Neuronal stem cell (in vitro differentiated cells): ENCODE data around the gene POLR2H.

Experiments
- DNase-seq: peaks from one replicate; pipeline ENCODE4 v3.0.0-alpha.2; 2013; ENCODE audit warnings: low spot score
- H2AFZ ChIP-seq: one replicate; pipeline ENCODE4 v1.6.1; 2013; ENCODE audit warnings: mild to moderate bottlenecking, low read length, inconsistent platforms
- H2AK5ac ChIP-seq: 2 replicates; pipeline ENCODE4 v1.6.1; 2013; ENCODE audit warnings: low read depth, mild to moderate bottlenecking, inconsistent platforms, low read length, moderate library complexity, mixed read lengths
- H2BK120ac ChIP-seq: 2 replicates; pipeline ENCODE4 v1.6.1; 2013; ENCODE audit warnings: low read depth, mild to moderate bottlenecking, inconsistent platforms, low read length, moderate library complexity, mixed read lengths
- H2BK12ac ChIP-seq: one replicate; pipeline ENCODE4 v1.6.1; 2013; ENCODE audit warnings: low read length, inconsistent platforms
- H2BK15ac ChIP-seq: 2 replicates; pipeline ENCODE4 v1.6.1; 2013; ENCODE audit warnings: mild to moderate bottlenecking, low read length, inconsistent platforms, mixed read lengths
- H2BK5ac ChIP-seq: one replicate; pipeline ENCODE4 v1.6.1; 2013; ENCODE audit warnings: inconsistent platforms, mild to moderate bottlenecking, low read length, moderate library complexity
- H3K14ac ChIP-seq: one replicate; pipeline ENCODE4 v1.6.1; 2013; ENCODE audit warnings: low read length, inconsistent platforms
- H3K18ac ChIP-seq: 2 replicates; pipeline ENCODE4 v1.6.1; 2013; ENCODE audit warnings: low read length, inconsistent platforms
- H3K23ac ChIP-seq: 2 replicates; pipeline ENCODE4 v1.6.1; 2013; ENCODE audit warnings: low read depth, mild to moderate bottlenecking, mixed read lengths, low read length, inconsistent platforms; ENCODE audit not compliant: poor library complexity
- H3K27ac ChIP-seq: replicated peaks from 3 replicates; pipeline ENCODE4 v1.5.1; 2013; ENCODE audit warnings: low read length, inconsistent platforms
- H3K27me3 ChIP-seq, 3 experiments: 2 replicates each; pipeline ENCODE4 v1.6.1; 2013; ENCODE audit warnings: low read length in 3 of 3, mild to moderate bottlenecking in 2 of 3, inconsistent platforms in 1 of 3, low read depth in 1 of 3, mixed read lengths in 1 of 3, moderate library complexity in 1 of 3; ENCODE audit not compliant: control insufficient read depth in 3 of 3, insufficient read depth in 3 of 3
- H3K36me3 ChIP-seq, 2 donors: replicated peaks in 1 of 2; 2 replicates each; pipeline ENCODE4 v1.6.1; 2013; ENCODE audit warnings: low read length in 2 of 2; ENCODE audit not compliant: control insufficient read depth in 2 of 2, insufficient read depth in 2 of 2
- H3K4ac ChIP-seq: 2 replicates; pipeline ENCODE4 v1.6.1; 2013; ENCODE audit warnings: inconsistent platforms, mild to moderate bottlenecking, low read length, moderate library complexity
- H3K4me1 ChIP-seq, 2 donors: 1 replicate in 1 of 2; 2 replicates in 1 of 2; pipeline ENCODE4 v1.6.1; 2013; ENCODE audit warnings: low read length in 2 of 2, low read depth in 1 of 2; ENCODE audit not compliant: control insufficient read depth in 2 of 2, insufficient read depth in 1 of 2
- H3K4me2 ChIP-seq: one replicate; pipeline ENCODE4 v1.6.1; 2013; ENCODE audit warnings: mild to moderate bottlenecking, low read length, inconsistent platforms; ENCODE audit not compliant: insufficient read depth, poor library complexity, severe bottlenecking
- H3K4me3 ChIP-seq, 2 donors: 2 replicates each; pipeline ENCODE4 v1.5.1; 2013; ENCODE audit warnings: low read length in 2 of 2, mild to moderate bottlenecking in 2 of 2, inconsistent platforms in 1 of 2, moderate library complexity in 1 of 2
- H3K79me1 ChIP-seq: one replicate; pipeline ENCODE4 v1.6.1; 2013; ENCODE audit warnings: low read depth, mild to moderate bottlenecking, inconsistent platforms, low read length, moderate library complexity
- H3K9ac ChIP-seq: one replicate; pipeline ENCODE4 v1.6.1; 2013; ENCODE audit warnings: mild to moderate bottlenecking, low read depth, low read length, inconsistent platforms; ENCODE audit not compliant: poor library complexity
- H3K9me3 ChIP-seq, 2 donors: replicated peaks in 1 of 2; 2 replicates each; pipeline versions ENCODE3 to v1.6.1; 2013; ENCODE audit warnings: low read length in 2 of 2, mild to moderate bottlenecking in 2 of 2, inconsistent platforms in 1 of 2, low read depth in 1 of 2, mixed read lengths in 1 of 2, moderate library complexity in 1 of 2; ENCODE audit not compliant: control insufficient read depth in 2 of 2, insufficient read depth in 1 of 2
- H4K8ac ChIP-seq: one replicate; pipeline ENCODE4 v1.6.1; 2013; ENCODE audit warnings: low read depth, mild to moderate bottlenecking, inconsistent platforms, low read length, moderate library complexity
- H4K91ac ChIP-seq: one replicate; pipeline ENCODE4 v1.6.1; 2013; ENCODE audit warnings: low read length, low read depth, mild to moderate bottlenecking, inconsistent platforms; ENCODE audit not compliant: poor library complexity
- WGBS, 2 donors: extraction: QIAGEN DNeasy Blood & Tissue Kit; methylation state at CpG; one replicate each; pipeline ENCODE4 v1.1.7; 2013; ENCODE audit warnings: missing lambda C conversion rate in 2 of 2, mixed read lengths in 1 of 2; ENCODE audit not compliant: insufficient read length in 2 of 2, insufficient replicate concordance in 1 of 2; ENCODE audit errors: extremely low coverage in 2 of 2; 5-methylcytosine and 5-hydroxymethylcytosine counted together

The POLR2H gene

GRCh38 chr3:184399410-184399809 is 37.9 kb downstream of the POLR2H start:
- DNase-seq: no peak
- Histone ChIP-seq H2BK5ac (no peak overlapping the region), H3K9ac (no peak overlapping the region), H3K14ac (no peak overlapping the region), H2BK15ac (no peak overlapping the region), H2BK12ac (no peak overlapping the region), H4K91ac (no peak overlapping the region), H2BK120ac (no peak overlapping the region), H3K36me3 (no peaks in the 10 kb centered on the region), H3K4me3 (no peak overlapping the region), H3K4me2 (no peak overlapping the region), H4K8ac (no peak overlapping the region), H3K27ac (no peak overlapping the region), H3K4ac (no peak overlapping the region), H2AFZ (no peak overlapping the region), H3K4me1 (no peaks in the 10 kb centered on the region), H3K18ac (no peak overlapping the region), H2AK5ac (no peak overlapping the region), H3K79me1 (no peaks in the 10 kb centered on the region), H3K23ac (no peak overlapping the region), H3K9me3 (no peaks in the 10 kb centered on the region), H3K27me3 (peaks cover 0 to 31% (median 0%) of the 10 kb centered on the region in 3 experiments)
- WGBS, 2 donors: no CpG with 5 or more reads among the region's 9 CpGs

GRCh38 chr3:184405075-184406030 is 43.8 kb downstream of the POLR2H start:
- H3K4me2 ChIP-seq: no peak overlapping the region
- whole genome bisulfite sequencing, 2 donors: no CpG with 5 or more reads among the region's 20 CpGs
- DNase-seq: no peak
- no peak overlapping the region for H3K23ac ChIP-seq
- peaks cover 0 to 37% (median 0%) of the 10 kb centered on the region in 3 experiments for H3K27me3 ChIP-seq
- H2BK15ac ChIP-seq: no peak overlapping the region
- no peaks in the 10 kb centered on the region for H3K79me1 ChIP-seq
- H3K18ac ChIP-seq: no peak overlapping the region
- H4K91ac ChIP-seq: no peak overlapping the region
- H3K4ac ChIP-seq: no peak overlapping the region
- no peak overlapping the region for H3K14ac ChIP-seq
- H3K36me3 ChIP-seq: no peaks in the 10 kb centered on the region
- H3K27ac ChIP-seq: no peak overlapping the region
- no peak overlapping the region for H3K9ac ChIP-seq
- H2AK5ac ChIP-seq: peak overlapping the region; percentile 9
- no peak overlapping the region for H2BK12ac ChIP-seq
- H2AFZ ChIP-seq: no peak overlapping the region
- H2BK5ac ChIP-seq: no peak overlapping the region
- no peak overlapping the region for H4K8ac ChIP-seq
- no peaks in the 10 kb centered on the region for H3K9me3 ChIP-seq
- H3K4me3 ChIP-seq: no peak overlapping the region
- no peaks in the 10 kb centered on the region for H3K4me1 ChIP-seq
- no peak overlapping the region for H2BK120ac ChIP-seq

DNA sequence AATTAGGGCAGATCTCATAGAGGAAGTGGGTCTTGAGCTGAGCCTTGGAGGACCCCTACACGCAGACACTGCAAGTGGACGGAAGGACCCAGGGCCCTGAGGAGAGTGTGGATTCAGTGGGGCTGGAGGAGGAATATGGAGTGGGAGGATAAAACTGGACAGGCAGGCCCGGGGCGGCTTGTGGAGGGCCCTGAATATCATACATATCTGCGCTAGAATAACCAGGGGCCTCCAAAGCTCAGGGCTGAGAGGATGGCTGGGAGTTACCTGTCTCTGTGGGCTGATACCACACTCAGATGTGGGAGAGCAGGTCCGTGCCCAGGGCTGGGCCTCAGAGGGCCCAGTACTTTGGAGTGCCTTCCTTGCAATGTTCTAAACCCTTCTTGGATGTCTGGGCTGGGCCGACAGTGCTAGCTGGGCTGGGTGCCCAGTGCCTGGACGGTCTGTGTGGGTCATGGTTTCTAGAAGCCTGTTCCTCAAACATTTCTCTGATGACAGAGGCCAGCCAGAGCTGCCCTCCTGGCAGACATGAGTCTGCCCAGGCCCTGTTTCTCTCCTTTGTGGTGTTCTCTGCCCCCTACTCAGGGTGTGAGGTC is 47.9 kb downstream of the POLR2H start:
- Histone ChIP-seq H3K23ac (no peak overlapping the region), H3K79me1 (peaks cover under 1% of the 10 kb centered on the region), H4K8ac (no peak overlapping the region), H2AFZ (no peak overlapping the region), H3K4ac (no peak overlapping the region), H3K27ac (no peak overlapping the region), H2BK12ac (no peak overlapping the region), H3K4me3 (no peak overlapping the region), H3K9ac (no peak overlapping the region), H2BK15ac (no peak overlapping the region), H4K91ac (no peak overlapping the region), H3K4me2 (no peak overlapping the region), H2AK5ac (no peak overlapping the region), H3K4me1 (peaks cover 0 to under 1% of the 10 kb centered on the region in 2 donors), H3K36me3 (no peaks in the 10 kb centered on the region), H3K9me3 (no peaks in the 10 kb centered on the region), H2BK5ac (no peak overlapping the region), H2BK120ac (no peak overlapping the region), H3K27me3 (peaks cover 0 to 32% (median under 1%) of the 10 kb centered on the region in 3 experiments), H3K14ac (no peak overlapping the region), H3K18ac (peak overlapping the region; percentile 54)
- WGBS, 2 donors: no CpG with 5 or more reads among the region's 8 CpGs
- no peak for DNase-seq

DNA sequence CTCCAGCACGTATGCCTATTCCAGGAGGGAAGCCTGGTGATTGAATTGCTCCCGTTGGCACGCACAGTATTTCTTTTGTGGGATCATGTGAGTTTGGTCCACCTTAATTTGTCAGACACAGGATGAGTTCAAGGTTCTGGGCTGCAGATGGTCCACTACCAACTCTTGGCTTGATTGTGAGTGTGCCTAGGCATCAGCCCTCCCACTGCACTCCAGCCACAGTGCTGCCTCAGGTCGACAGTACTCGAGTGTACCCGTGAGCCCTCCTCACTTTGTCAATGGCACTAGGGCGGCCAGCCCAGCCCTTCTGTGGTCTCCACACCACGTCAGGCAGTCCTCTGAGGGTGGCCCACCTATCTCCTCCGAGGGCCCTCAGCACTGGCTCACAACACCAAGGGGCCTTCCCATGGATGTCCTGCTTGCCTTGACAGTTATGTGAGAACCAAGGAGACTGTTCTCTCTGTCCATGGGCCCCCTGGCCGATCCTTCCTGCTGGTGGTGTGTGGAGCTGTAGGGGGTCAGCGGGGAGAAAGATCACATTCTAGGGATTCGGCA is 48.5 kb downstream of the POLR2H start:
- Histone ChIP-seq H2BK15ac (no peak overlapping the region), H3K4me1 (peaks cover 0 to 1% of the 10 kb centered on the region in 2 donors)
- WGBS, 2 donors: no CpG with 5 or more reads among the region's 12 CpGs

More for the DNA sequence above, 48.5 kb downstream of the POLR2H start:
- Histone ChIP-seq H2AK5ac (no peak overlapping the region), H3K79me1 (peaks cover 2% of the 10 kb centered on the region), H3K18ac (peak overlapping the region; percentile 19), H3K4me2 (no peak overlapping the region), H2BK5ac (no peak overlapping the region), H3K14ac (no peak overlapping the region), H3K4ac (peak overlapping the region; percentile 11), H3K9me3 (no peaks in the 10 kb centered on the region), H2BK12ac (no peak overlapping the region), H4K91ac (peak overlapping the region; percentile 85), H3K23ac (no peak overlapping the region), H4K8ac (no peak overlapping the region), H3K27me3 (peaks cover 0 to 30% (median 2%) of the 10 kb centered on the region in 3 experiments), H2BK120ac (no peak overlapping the region), H3K9ac (peak overlapping the region; percentile 50), H2AFZ (no peak overlapping the region), H3K27ac (no peak overlapping the region), H3K36me3 (no peaks in the 10 kb centered on the region), H3K4me3 (no peak overlapping the region)
- DNase-seq: no peak
